Testis (tissue), 3 donors: Measurements from ENCODE around the gene HERC2. TPM values are rescaled to one million over a fixed set of nuclear protein-coding genes. Genes with fewer than 3 reads are reported as not detected.
"Not testable (repeated sequence)": the region's sequence is repeated elsewhere in the genome, so short reads cannot be mapped to it uniquely, and the experiment has no call there.

ENCODE experiments used
- DNase-seq: peaks from one replicate; pipeline ENCODE4 v3.0.0-alpha.2; 2019
- H3K27ac ChIP-seq, 2 donors: fragments of 200-600 bp; sonication (generic); one replicate each; pipeline ENCODE4 v1.5.1; 2019
- H3K27me3 ChIP-seq: fragments of 200-600 bp; sonication (generic); one replicate; pipeline ENCODE4 v1.5.1; 2019
- H3K36me3 ChIP-seq: fragments of 200-600 bp; sonication (generic); one replicate; pipeline ENCODE4 v1.5.1; 2017; ENCODE audit warnings: low read depth; ENCODE audit errors: missing control alignments
- H3K4me1 ChIP-seq: fragments of 200-600 bp; sonication (generic); one replicate; pipeline ENCODE4 v1.5.1; 2019
- H3K4me3 ChIP-seq, 2 donors: fragments of 200-600 bp; sonication (generic); one replicate each; pipeline ENCODE4 v1.5.1; 2017 to 2019
- H3K9me3 ChIP-seq: fragments of 200-600 bp; sonication (generic); one replicate; pipeline ENCODE4 v1.5.1; 2017
- POLR2A ChIP-seq: fragments of 450-650 bp; IDR thresholded peaks from one replicate; pipeline ENCODE4 v1.6.1; 2017; ENCODE audit warnings: antibody characterized with exemption, mild to moderate bottlenecking, moderate library complexity
- WGBS, 2 donors: methylation state at CpG; one replicate each; pipeline ENCODE4 v1.1.5; 2018; 5-methylcytosine and 5-hydroxymethylcytosine counted together
- intact Hi-C: fragments of 100-400 bp; cut with DNase I; formaldehyde crosslinking; loops from one replicate; pipeline ENCODE4 v1.15.1; 2023; ENCODE audit warnings: low total_unique reads
- polyA plus RNA-seq: library from polyadenylated mRNA; stranded (reverse); fragments of 350-450 nt; fragmentation: Illumina TruSeq; extraction: RNeasy Lipid Tissue Mini Kit (QIAGEN cat#74804); gene quantifications from one replicate; pipeline ENCODE4 v1.2.3, GENCODE V29; 2014; ENCODE audit warnings: low read depth, low replicate concordance; ENCODE audit not compliant: insufficient read depth
- total RNA-seq, 2 donors: library from RNA; depleted of rRNA; stranded (reverse); fragments of >200 nt; gene quantifications; one replicate each; pipeline ENCODE4 v1.2.3, GENCODE V29; 2016
- TF ChIP-seq, protein P1 (sequence below), 3 experiments: fragments of 450-650 bp in 2 of 3; fragments of 200-600 bp in 1 of 3; sonication (generic) in 1 of 3; IDR thresholded peaks; one replicate each; pipeline ENCODE4 v1.5.1; 2016 to 2019; ENCODE audit warnings: antibody characterized with exemption in 3 of 3, mild to moderate bottlenecking in 2 of 3, moderate library complexity in 1 of 3

Gene HERC2
- total and polyA plus RNA-seq, 3 donors from 2014 or later = 45.6 to 113 (median 78.2) TPM

DNA sequence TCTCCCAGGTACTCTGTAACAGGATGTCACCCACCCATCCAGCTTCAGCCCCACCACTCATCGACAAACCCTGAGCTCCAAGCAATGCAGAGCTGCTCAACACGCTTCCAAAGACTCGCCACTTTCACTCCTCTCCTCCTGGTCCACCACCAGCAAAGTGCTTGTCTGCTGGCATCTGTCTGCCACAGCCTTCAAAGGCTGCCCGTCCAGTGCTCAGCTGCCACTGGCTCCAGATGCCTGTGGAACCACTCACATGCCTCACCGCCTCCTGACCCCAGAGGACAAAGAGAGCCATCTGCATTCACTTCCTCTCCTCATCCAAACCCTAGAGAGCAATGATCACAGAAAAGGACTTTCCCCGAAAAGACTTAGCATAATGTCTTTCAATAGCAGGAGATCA is 113.4 kb downstream of the HERC2 start:
- no peak overlapping the region for H3K27ac ChIP-seq
- no peaks in the 10 kb centered on the region for H3K9me3 ChIP-seq
- no peak for DNase-seq
- no peak for TF ChIP-seq POLR2A
- TF ChIP-seq, protein P1, sequence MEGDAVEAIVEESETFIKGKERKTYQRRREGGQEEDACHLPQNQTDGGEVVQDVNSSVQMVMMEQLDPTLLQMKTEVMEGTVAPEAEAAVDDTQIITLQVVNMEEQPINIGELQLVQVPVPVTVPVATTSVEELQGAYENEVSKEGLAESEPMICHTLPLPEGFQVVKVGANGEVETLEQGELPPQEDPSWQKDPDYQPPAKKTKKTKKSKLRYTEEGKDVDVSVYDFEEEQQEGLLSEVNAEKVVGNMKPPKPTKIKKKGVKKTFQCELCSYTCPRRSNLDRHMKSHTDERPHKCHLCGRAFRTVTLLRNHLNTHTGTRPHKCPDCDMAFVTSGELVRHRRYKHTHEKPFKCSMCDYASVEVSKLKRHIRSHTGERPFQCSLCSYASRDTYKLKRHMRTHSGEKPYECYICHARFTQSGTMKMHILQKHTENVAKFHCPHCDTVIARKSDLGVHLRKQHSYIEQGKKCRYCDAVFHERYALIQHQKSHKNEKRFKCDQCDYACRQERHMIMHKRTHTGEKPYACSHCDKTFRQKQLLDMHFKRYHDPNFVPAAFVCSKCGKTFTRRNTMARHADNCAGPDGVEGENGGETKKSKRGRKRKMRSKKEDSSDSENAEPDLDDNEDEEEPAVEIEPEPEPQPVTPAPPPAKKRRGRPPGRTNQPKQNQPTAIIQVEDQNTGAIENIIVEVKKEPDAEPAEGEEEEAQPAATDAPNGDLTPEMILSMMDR (IDR thresholded peaks at IDR 0.05) = no peak
- H3K27me3 ChIP-seq = no peaks in the 10 kb centered on the region
- no peaks in the 10 kb centered on the region for H3K36me3 ChIP-seq
- H3K4me3 ChIP-seq = no peak overlapping the region
- 86 to 96% methylated on average over 6 of the region's 6 CpGs for WGBS, 2 donors
- no peaks in the 10 kb centered on the region for H3K4me1 ChIP-seq
- intact Hi-C loops = no loop called here

DNA sequence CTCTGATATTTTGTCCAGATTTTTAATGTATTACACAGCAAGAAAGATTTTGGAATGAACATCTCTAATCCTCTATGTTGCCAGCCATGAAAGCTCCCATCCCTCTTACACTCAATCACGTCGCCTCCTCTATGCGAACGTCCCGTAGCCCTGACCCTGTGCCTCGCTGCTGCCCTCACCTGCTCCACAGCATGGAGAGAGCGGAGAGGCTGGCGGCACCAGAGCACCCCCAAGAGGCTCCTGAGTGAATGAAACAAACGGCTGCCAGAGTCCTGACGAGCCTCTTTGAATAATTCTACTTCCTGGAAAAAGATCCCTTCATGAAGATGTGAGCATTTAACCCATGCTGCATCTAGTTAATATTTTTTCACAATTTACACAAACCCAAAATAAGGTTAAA is 116.3 kb downstream of the HERC2 start:
- H3K27ac ChIP-seq, H3K27me3 ChIP-seq, H3K9me3 ChIP-seq, intact Hi-C loops, H3K4me1 ChIP-seq, H3K36me3 ChIP-seq, DNase-seq, H3K4me3 ChIP-seq: not testable (repeated sequence)
- WGBS, 2 donors = no CpG with 5 or more reads among the region's 10 CpGs

DNA sequence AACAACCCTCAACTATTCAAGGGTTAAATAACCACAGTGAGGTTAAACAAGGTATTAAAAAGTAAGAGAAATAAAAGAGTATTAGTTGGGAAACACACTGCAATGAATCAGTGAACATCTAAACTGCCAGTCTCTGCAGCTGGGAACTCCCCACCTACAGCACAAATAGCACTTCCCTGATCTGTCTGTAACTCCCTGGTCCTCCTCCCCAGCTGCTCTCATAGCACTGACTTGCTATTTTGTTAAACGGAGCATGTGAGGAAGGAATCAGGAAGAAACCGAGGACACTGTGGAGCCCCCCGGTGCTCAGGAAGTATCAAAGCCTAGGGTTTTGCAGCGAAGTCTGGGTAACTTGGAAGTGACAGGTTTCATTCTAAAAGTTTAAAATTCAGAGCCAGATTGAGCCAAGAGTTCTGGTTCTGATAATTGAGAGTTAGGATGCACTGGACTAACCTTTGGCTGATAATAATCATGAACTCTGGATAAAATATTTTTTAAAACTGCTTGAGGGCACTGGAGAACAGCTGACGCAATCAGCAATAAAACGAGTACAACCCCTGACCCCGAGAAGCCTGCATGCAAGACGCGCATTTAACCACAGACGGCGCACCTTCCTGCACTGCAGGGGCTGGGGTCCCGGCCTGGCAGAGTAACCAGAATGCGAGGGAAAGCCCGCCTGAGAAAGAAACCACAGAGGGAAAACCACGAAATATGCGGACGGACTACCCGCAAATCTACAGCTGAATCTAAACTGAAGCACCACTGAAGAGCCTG is 118.7 kb downstream of the HERC2 start:
- H3K9me3 ChIP-seq, intact Hi-C loops, H3K4me1 ChIP-seq, DNase-seq, H3K27me3 ChIP-seq, H3K4me3 ChIP-seq, H3K27ac ChIP-seq, H3K36me3 ChIP-seq: not testable (repeated sequence)
- WGBS, 2 donors = 90 to 92% methylated on average over 12 to 16 of the region's 18 CpGs

DNA sequence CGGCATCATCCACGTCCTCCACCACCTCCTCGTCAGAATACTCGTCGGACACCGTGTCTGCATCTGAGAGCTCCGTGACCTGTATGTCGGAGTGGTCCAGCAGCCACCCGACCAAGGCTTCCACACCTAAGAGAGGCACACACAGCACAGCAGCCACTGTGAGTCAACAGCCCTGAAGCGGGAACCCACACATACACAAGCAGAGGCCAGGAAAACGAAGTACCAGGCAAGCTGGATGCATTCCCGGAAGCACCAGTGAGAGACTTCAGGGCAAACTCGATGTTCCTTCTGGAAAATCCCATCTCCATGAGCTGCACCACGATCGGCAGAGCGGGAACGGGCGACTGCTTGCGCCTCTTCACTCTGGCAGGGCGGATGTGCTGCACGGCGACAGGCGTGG is 119.9 kb downstream of the HERC2 start:
- 80% methylated on average over 1 to 8 of the region's 23 CpGs for WGBS, 2 donors
- H3K9me3 ChIP-seq, H3K36me3 ChIP-seq, H3K27ac ChIP-seq, intact Hi-C loops, H3K27me3 ChIP-seq, H3K4me3 ChIP-seq, DNase-seq, H3K4me1 ChIP-seq: not testable (repeated sequence)

DNA sequence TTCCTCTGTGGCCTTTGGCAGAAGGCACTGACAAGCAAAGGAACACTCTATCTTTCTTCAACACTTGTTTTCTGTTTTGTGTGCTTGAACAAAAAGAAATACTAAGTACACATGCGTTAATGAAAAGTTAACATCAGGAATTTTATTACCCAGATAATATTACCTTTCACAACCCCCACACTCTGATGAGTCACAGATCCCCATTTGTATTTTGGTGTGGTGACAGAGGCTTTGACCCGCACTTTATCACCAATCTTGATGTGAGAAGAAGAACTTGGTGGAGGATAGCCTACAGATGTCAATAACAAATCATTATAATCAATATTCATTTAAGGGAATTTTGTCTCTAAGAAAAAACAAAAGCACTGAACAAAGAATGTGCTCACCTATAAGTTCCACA is 123.8 kb downstream of the HERC2 start:
- H3K27me3 ChIP-seq, DNase-seq, intact Hi-C loops, H3K27ac ChIP-seq, H3K4me3 ChIP-seq, H3K36me3 ChIP-seq, H3K9me3 ChIP-seq, H3K4me1 ChIP-seq: not testable (repeated sequence)
- WGBS, 2 donors = 97 to 98% methylated on average over 2 of the region's 2 CpGs

DNA sequence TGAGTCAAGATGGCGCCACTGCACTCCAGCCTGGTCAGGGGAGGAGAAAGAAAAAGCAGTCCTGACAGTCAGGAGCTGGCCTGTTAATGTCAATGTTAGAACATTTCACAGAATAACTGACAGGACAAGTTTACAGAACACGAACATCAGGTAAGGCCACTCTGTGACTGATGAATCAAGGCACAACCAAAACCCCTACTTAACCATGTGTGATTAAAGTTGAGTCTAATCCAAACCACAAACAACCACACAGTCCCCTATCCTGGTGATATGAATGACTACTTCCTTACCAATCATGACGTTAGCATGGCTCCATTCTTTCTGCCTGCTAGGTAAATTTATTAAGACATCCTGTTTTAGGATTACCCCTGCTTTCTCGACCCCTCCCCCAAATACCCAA is 124.3 kb downstream of the HERC2 start:
- H3K36me3 ChIP-seq, H3K27ac ChIP-seq, H3K9me3 ChIP-seq, DNase-seq, H3K4me1 ChIP-seq, H3K27me3 ChIP-seq, intact Hi-C loops, H3K4me3 ChIP-seq: not testable (repeated sequence)
- WGBS, 2 donors = 87 to 96% methylated on average over 3 to 4 of the region's 4 CpGs

DNA sequence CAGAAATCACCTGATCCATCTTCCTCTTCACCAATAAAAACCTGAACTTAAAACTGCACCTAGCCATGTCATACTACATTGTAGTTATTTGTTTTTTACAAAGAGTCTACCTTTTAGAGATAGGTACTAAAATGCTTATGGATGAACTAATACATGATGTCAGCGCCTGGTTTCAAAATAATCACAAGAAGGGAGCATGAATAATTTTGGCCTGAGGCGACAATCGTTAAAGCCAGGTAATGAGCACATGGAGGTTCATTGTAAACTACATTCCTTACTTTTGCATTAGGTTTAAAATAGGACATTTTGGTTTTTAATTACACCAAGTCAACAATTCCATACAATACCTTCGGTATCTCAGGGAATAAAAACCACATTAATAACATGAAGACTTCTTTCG is 125.4 kb downstream of the HERC2 start:
- intact Hi-C loops = not testable (repeated sequence)

DNA sequence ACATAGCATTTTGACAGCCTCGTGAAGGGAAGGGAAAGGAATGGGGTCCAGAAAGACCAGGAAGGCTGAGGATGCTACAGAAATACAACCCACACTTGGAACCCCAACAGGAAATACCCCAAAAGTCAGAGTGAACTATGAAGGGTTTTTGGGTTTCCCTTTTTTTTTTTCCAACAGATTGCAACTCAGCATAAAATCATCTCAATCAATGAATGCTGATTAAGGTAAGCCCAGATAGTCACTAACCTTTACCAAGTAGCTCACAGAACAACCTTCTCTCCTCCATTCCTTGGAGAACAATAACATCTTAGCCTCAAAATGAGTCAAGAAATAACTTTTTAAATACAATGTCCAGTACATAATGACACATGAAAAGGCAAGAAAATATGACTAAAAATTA is 129.2 kb downstream of the HERC2 start:
- 74 to 83% methylated on average over 1 of the region's 1 CpG for WGBS, 2 donors
- Histone ChIP-seq H3K4me3 (no peak overlapping the region), H3K4me1 (no peaks in the 10 kb centered on the region), H3K27me3 (no peaks in the 10 kb centered on the region), H3K36me3 (no peaks in the 10 kb centered on the region), H3K9me3 (no peaks in the 10 kb centered on the region), H3K27ac (no peak overlapping the region)
- DNase-seq = no peak
- intact Hi-C loops = no loop called here
- TF ChIP-seq, protein P1 (IDR thresholded peaks at IDR 0.05) = no peak
- TF ChIP-seq POLR2A = no peak

More for the DNA sequence above, 125.4 kb downstream of the HERC2 start:
- H3K4me1 ChIP-seq, DNase-seq, H3K27me3 ChIP-seq, H3K4me3 ChIP-seq, H3K27ac ChIP-seq, H3K9me3 ChIP-seq, H3K36me3 ChIP-seq: not testable (repeated sequence)
- 96 to 98% methylated on average over 5 of the region's 5 CpGs for WGBS, 2 donors
